ACC112 (cell line): ENCODE data around the gene CCNQ.
"Not testable (repeated sequence)": the region's sequence is repeated elsewhere in the genome, so short reads cannot be mapped to it uniquely, and the experiment has no call there.

Experiments used
- H2AFZ ChIP-seq: fragments of 200-600 bp; sonication (generic); one replicate; pipeline ENCODE4 v1.6.0; 2017; ENCODE audit warnings: antibody characterized with exemption, low read length; ENCODE audit not compliant: unreplicated experiment
- H3K27ac ChIP-seq: fragments of 200-600 bp; sonication (generic); 2 replicates; pipeline ENCODE4 v1.5.1; 2014; ENCODE audit warnings: low read depth, mild to moderate bottlenecking, antibody characterized with exemption, low read length, moderate library complexity
- H3K27me3 ChIP-seq: fragments of 200-600 bp; sonication (generic); 2 replicates; pipeline ENCODE4 v1.6.1; 2014; ENCODE audit warnings: mild to moderate bottlenecking, antibody characterized with exemption, low read length, moderate library complexity, mixed read lengths; ENCODE audit not compliant: insufficient read depth
- H3K36me3 ChIP-seq: fragments of 200-600 bp; sonication (generic); 2 replicates; pipeline ENCODE4 v1.6.1; 2016; ENCODE audit warnings: mild to moderate bottlenecking, antibody characterized with exemption, low read length, moderate library complexity, mixed read lengths; ENCODE audit not compliant: insufficient read depth
- H3K4me1 ChIP-seq: fragments of 200-600 bp; sonication (generic); one replicate; pipeline ENCODE4 v1.6.1; 2016; ENCODE audit warnings: low read length, mixed read lengths; ENCODE audit not compliant: insufficient read depth, unreplicated experiment, control insufficient read depth
- H3K4me3 ChIP-seq: fragments of 200-600 bp; sonication (generic); 2 replicates; pipeline ENCODE4 v1.5.1; 2014; ENCODE audit warnings: mild to moderate bottlenecking, low read depth, low read length
- H3K79me2 ChIP-seq: fragments of 200-600 bp; sonication (generic); one replicate; pipeline ENCODE4 v1.6.0; 2016; ENCODE audit warnings: low read length; ENCODE audit not compliant: control insufficient read depth, unreplicated experiment, insufficient read depth

Gene CCNQ

GRCh38 chrX:153620576-153620975, 21.6 kb upstream of the CCNQ start:
- Histone ChIP-seq H3K79me2 (no peaks in the 10 kb centered on the region), H3K4me3 (no peak overlapping the region), H3K27ac (no peak overlapping the region), H3K36me3 (no peaks in the 10 kb centered on the region), H3K27me3 (peaks cover 41% of the 10 kb centered on the region), H3K4me1 (no peaks in the 10 kb centered on the region), H2AFZ (no peak overlapping the region)

- H2AFZ ChIP-seq = no peak overlapping the region
Observed at GRCh38 chrX:153614818-153615217, 15.9 kb upstream of the CCNQ start.

DNA sequence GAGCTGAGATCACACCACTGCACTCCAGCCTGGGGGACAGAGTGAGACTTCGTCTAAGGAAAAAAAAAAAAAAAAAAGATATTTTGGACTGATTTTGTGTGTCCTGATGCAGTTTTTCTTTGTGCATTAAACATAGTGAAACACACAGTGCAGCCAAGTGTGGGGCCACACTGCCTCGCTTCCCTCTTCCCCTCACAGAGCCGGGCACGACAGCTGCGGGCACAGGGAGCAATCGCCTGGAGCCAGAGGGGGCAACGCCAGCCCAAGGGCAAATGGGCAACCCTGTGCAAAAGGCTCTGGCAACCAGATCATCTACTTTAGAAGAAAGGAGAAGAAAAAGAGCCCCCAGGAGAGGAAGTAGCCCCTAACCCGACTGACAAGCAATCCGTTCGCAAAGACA, 13.5 kb upstream of the CCNQ start:
- H3K27me3 ChIP-seq = peaks cover 31% of the 10 kb centered on the region

More at GRCh38 chrX:153614818-153615217, 15.9 kb upstream of the CCNQ start:
- Histone ChIP-seq H3K4me1 (peaks cover 6% of the 10 kb centered on the region), H3K79me2 (no peaks in the 10 kb centered on the region), H3K36me3 (no peaks in the 10 kb centered on the region), H3K27ac (no peak overlapping the region), H3K27me3 (peaks cover 43% of the 10 kb centered on the region), H3K4me3 (no peak overlapping the region)

GRCh38 chrX:153611298-153612095, 12.6 kb upstream of the CCNQ start:
- Histone ChIP-seq H3K4me3 (no peak overlapping the region), H3K27ac (no peak overlapping the region), H3K27me3 (peaks cover 26% of the 10 kb centered on the region)

More for the DNA sequence above, 13.5 kb upstream of the CCNQ start:
- H3K4me3 ChIP-seq = no peak overlapping the region
- H3K79me2 ChIP-seq = no peaks in the 10 kb centered on the region
- no peak overlapping the region for H3K27ac ChIP-seq
- H3K36me3 ChIP-seq = no peaks in the 10 kb centered on the region
- no peak overlapping the region for H2AFZ ChIP-seq
- H3K4me1 ChIP-seq = peaks cover 6% of the 10 kb centered on the region

GRCh38 chrX:153610836-153611213, 11.9 kb upstream of the CCNQ start:
- no peak overlapping the region for H3K27ac ChIP-seq
- H3K4me1 ChIP-seq = peaks cover 6% of the 10 kb centered on the region
- no peak overlapping the region for H2AFZ ChIP-seq
- H3K4me3 ChIP-seq = no peak overlapping the region
- H3K36me3 ChIP-seq = no peaks in the 10 kb centered on the region
- H3K27me3 ChIP-seq = peaks cover 19% of the 10 kb centered on the region
- no peaks in the 10 kb centered on the region for H3K79me2 ChIP-seq

More at GRCh38 chrX:153611298-153612095, 12.6 kb upstream of the CCNQ start:
- no peaks in the 10 kb centered on the region for H3K36me3 ChIP-seq
- H2AFZ ChIP-seq = no peak overlapping the region
- H3K4me1 ChIP-seq = peaks cover 6% of the 10 kb centered on the region
- no peaks in the 10 kb centered on the region for H3K79me2 ChIP-seq

DNA sequence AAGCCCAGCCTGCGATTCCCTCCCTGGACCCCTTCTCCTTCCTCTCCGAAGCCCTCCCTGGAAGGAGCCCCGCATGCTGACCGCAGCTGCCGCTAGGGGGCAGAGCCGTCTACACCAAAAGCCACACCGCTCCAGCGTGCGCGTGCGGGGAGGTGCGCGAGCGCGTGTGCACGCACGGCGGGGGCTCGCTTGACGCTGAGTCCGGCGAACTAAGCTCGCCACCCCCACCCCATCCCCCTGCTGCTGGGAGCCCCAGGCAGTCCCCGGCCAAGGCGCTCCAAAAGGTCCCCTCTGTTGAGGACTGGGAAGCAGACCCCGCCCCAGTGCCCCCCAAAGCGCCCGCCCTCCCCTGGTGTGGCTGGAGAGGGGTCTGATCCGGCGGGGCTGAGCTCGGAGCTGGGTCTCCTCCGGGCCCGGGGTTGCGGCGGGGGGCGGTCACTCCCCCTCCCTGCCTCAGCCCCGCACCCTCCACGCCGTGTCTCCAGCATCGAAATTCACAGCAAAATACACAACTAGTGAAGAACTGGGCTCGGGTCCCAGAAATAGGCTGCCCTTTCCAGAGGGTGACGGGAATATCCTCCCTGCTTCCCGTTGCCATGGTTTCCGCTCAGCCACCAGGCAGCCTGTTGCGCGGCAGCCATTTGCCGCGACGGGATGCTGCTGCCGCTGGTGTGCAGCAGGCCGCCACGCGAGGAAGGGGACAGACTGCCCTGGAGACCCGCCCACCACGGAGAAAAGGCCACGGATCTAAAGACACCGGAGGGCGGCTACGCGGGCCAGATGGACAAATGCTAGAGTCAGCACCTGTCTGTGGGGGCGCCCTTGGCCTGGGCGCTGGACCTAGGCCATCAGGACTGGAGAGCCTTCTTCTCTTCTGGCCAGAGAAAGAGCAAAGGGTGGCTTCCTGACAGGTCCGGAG, 11.2 kb upstream of the CCNQ start:
- Histone ChIP-seq H3K27ac (no peak overlapping the region), H3K4me3 (peak overlapping the region; percentile 52), H3K27me3 (peaks cover 19% of the 10 kb centered on the region), H3K36me3 (no peaks in the 10 kb centered on the region), H3K79me2 (no peaks in the 10 kb centered on the region), H2AFZ (no peak overlapping the region), H3K4me1 (peaks cover 6% of the 10 kb centered on the region)

- Histone ChIP-seq H3K27ac (no peak overlapping the region), H3K36me3 (no peaks in the 10 kb centered on the region), H3K27me3 (peaks cover 6% of the 10 kb centered on the region), H3K79me2 (no peaks in the 10 kb centered on the region), H3K4me3 (no peak overlapping the region), H3K4me1 (peaks cover 6% of the 10 kb centered on the region), H2AFZ (no peak overlapping the region)
Observed at GRCh38 chrX:153608806-153609205, 9.9 kb upstream of the CCNQ start.

DNA sequence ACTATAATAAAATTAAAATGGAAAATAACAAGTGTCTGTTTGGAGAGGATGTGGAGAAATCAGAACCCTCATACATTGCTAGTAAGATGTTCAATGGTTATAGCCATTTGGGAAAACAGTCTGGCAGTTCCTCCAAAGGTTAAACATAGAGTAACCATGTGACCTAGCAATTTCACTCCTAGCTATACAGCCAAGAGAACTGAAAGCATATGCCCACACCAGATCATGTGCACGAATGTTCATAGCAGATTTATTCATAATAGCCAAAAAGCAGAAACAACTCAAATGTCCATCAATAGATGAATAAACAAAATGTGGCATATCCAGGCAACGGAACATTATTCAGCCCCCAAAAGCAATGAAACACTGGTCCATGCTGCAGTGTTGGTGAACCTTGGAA, 9.4 kb upstream of the CCNQ start:
- H3K27me3 ChIP-seq = peaks cover 2% of the 10 kb centered on the region

GRCh38 chrX:153606503-153606902, 7.6 kb upstream of the CCNQ start:
- Histone ChIP-seq H3K27ac (no peak overlapping the region), H2AFZ (no peak overlapping the region), H3K27me3 (no peaks in the 10 kb centered on the region), H3K79me2 (no peaks in the 10 kb centered on the region), H3K36me3 (no peaks in the 10 kb centered on the region), H3K4me1 (peaks cover 2% of the 10 kb centered on the region), H3K4me3 (no peak overlapping the region)

More for the DNA sequence above, 9.4 kb upstream of the CCNQ start:
- Histone ChIP-seq H3K36me3 (no peaks in the 10 kb centered on the region), H3K4me3 (no peak overlapping the region), H3K27ac (no peak overlapping the region), H2AFZ (no peak overlapping the region), H3K4me1 (peaks cover 6% of the 10 kb centered on the region), H3K79me2 (no peaks in the 10 kb centered on the region)

DNA sequence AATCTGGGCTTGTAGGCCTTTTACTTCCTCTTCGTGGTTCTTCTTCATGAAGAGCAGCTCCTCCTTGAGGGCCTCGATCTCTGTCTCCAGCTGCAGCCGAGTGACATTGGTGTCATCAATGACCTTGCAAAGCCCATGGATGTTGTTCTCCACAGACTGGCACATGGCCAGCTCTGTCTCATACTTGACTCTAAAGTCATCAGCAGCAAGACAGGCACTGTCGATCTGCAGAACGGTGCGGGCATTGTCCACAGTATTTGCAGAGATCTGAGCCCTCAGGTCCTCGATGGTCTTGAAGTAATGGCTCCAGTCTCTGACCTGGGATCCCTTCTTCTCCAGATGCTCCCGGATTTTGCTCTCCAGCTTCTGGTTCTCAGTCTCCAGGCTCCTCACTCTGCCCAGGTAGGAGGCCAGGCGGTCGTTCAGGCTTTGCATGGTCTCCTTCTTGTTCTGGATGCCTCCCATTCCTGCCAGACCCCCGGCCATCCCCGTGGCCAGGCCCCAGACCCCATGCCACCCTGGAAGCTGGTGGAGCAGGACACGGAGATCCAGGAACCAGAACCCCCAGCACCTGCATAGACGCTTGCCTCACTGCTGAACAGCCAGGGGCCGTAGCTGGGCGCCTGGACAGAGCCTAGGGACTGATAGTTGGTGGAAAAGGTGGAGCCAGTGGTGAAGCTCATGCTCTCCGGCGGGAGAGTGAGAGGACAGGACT, 5.9 kb upstream of the CCNQ start:
- H3K4me3 ChIP-seq, H3K27me3 ChIP-seq, H2AFZ ChIP-seq: not testable (repeated sequence)

More for the DNA sequence above, 5.9 kb upstream of the CCNQ start:
- H3K4me1 ChIP-seq, H3K79me2 ChIP-seq, H3K27ac ChIP-seq, H3K36me3 ChIP-seq: not testable (repeated sequence)
